ENCODE data around the gene SMIM41. TPM values are rescaled to one million over a fixed set of nuclear protein-coding genes. Genes with fewer than 3 reads are reported as not detected.

SMIM41 gene
- total RNA-seq, 1 experiment from 2014 or later, result not detected

DNA sequence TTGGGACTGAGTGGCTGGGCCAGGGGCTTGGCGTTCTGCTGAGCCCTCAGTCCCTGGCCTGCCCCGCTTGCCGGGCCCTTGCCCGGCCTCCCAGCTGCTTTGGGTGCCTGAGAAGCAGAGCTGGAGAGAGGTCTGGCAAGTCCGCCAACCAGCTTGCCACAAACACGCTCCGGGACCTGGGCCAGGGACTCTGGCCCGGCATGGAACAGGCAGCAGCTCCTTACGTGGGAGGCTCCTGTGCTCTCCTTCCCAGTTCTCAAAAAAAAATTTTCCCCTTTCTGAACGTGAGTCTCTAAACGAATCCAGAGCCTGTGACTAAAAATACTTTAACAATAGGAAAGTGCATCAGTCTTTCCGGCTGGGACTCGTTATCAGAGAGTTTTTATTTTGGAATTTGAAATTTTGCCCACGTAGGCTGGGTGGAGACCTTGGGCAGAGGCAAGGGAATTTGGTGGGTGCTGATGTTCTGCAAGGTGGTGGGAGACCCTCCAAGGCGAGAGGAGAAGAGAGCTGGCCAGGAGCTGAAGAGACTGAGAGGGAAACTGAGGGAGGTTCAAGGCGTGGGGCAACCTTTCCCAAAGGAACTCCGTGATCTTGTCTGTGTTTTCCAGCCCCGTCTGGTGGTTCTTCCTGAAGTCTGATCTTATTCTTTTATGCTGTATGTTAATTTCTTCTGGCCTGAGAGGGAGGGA, 35.1 kb upstream of the SMIM41 start:
- in situ Hi-C loops (cut with HindIII; ENCODE audit: low pct_unique_long_range_greater_than_20kb, low sequenced_read_pairs) (no loop called here), intact Hi-C loops (cut with micrococcal nuclease; ENCODE audit: unreplicated experiment) (no loop called here)
- Histone ChIP-seq H3K36me3 (ENCODE audit: control insufficient read depth, insufficient read depth, low read length) (no peaks in the 10 kb centered on the region), H3K9me3 (ENCODE audit: control insufficient read depth, insufficient read depth, low read depth, low read length) (no peaks in the 10 kb centered on the region), H3K4me3 (ENCODE audit: low read depth in 2 of 2, low read length in 2 of 2) (no peak overlapping the region), H3K27ac (ENCODE audit: low read length) (no peak overlapping the region), H3K4me1 (ENCODE audit: control insufficient read depth, insufficient read depth, low read length) (no peaks in the 10 kb centered on the region), H3K27me3 (ENCODE audit: control insufficient read depth, insufficient read depth, low read length) (no peaks in the 10 kb centered on the region)
- DNase-seq (ENCODE audit: low read depth, low spot score), result no peak
- CTCF ChIA-PET, result interaction anchor here (0.7 to 1.8 kb wide), 5 partner anchors 11 to 78 kb away, joined by 3 to 6 read pairs (median 3); partner anchors contain the start of gene ATG101
- POLR2A ChIA-PET, result interaction anchor here (0.6 kb wide), 1 partner anchor 24 kb away, joined by 10 read pairs; no protein-coding TSS in a partner anchor
- TF ChIP-seq TCF7L2 (IDR thresholded peaks at IDR 0.05; ENCODE audit: low read depth, low read length) (no peak), POLR2AphosphoS5 (IDR thresholded peaks at IDR 0.05; ENCODE audit: low read depth, low read length) (no peak), SIN3A (IDR thresholded peaks at IDR 0.05; ENCODE audit: borderline replicate concordance, insufficient read depth, low read depth, low read length) (no peak)
- TF ChIP-seq, protein P1, sequence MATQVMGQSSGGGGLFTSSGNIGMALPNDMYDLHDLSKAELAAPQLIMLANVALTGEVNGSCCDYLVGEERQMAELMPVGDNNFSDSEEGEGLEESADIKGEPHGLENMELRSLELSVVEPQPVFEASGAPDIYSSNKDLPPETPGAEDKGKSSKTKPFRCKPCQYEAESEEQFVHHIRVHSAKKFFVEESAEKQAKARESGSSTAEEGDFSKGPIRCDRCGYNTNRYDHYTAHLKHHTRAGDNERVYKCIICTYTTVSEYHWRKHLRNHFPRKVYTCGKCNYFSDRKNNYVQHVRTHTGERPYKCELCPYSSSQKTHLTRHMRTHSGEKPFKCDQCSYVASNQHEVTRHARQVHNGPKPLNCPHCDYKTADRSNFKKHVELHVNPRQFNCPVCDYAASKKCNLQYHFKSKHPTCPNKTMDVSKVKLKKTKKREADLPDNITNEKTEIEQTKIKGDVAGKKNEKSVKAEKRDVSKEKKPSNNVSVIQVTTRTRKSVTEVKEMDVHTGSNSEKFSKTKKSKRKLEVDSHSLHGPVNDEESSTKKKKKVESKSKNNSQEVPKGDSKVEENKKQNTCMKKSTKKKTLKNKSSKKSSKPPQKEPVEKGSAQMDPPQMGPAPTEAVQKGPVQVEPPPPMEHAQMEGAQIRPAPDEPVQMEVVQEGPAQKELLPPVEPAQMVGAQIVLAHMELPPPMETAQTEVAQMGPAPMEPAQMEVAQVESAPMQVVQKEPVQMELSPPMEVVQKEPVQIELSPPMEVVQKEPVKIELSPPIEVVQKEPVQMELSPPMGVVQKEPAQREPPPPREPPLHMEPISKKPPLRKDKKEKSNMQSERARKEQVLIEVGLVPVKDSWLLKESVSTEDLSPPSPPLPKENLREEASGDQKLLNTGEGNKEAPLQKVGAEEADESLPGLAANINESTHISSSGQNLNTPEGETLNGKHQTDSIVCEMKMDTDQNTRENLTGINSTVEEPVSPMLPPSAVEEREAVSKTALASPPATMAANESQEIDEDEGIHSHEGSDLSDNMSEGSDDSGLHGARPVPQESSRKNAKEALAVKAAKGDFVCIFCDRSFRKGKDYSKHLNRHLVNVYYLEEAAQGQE (IDR thresholded peaks at IDR 0.05; ENCODE audit: insufficient read depth in 1 of 2, low read depth in 2 of 2, low read length in 1 of 2), result no peak
- TF ChIP-seq, protein P2, sequence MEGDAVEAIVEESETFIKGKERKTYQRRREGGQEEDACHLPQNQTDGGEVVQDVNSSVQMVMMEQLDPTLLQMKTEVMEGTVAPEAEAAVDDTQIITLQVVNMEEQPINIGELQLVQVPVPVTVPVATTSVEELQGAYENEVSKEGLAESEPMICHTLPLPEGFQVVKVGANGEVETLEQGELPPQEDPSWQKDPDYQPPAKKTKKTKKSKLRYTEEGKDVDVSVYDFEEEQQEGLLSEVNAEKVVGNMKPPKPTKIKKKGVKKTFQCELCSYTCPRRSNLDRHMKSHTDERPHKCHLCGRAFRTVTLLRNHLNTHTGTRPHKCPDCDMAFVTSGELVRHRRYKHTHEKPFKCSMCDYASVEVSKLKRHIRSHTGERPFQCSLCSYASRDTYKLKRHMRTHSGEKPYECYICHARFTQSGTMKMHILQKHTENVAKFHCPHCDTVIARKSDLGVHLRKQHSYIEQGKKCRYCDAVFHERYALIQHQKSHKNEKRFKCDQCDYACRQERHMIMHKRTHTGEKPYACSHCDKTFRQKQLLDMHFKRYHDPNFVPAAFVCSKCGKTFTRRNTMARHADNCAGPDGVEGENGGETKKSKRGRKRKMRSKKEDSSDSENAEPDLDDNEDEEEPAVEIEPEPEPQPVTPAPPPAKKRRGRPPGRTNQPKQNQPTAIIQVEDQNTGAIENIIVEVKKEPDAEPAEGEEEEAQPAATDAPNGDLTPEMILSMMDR (IDR thresholded peaks at IDR 0.05), result no peak
- no peak for ATAC-seq
- no TSS peak for BruUV-seq (replicated peaks)

DNA sequence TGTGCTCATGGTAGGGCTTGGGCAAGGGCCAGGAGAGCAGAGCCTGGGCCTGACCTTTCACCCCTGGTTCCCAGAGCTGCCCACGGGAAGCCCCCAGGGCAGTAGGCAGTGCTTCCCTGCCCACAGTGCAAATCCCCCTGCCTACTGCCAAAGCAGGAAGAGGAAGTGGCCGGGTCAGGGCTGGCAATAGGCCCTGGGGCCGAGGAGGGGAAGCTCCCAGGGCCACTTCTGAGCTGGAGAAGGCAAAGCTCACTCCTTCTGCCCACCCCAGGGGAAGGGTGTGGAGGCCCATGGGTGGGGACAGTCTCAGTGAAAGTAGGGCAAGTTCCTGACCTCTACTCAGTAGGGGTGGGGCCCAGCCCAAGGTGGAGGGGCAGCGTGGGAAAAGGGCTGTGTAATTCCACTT, 33.7 kb upstream of the SMIM41 start:
- BruUV-seq (replicated peaks), result no TSS peak
- H3K4me3 ChIP-seq (ENCODE audit: low read depth in 2 of 2, low read length in 2 of 2), result no peak overlapping the region
- peaks cover 4% of the 10 kb centered on the region for H3K4me1 ChIP-seq (ENCODE audit: control insufficient read depth, insufficient read depth, low read length)
- ATAC-seq, result no peak
- H3K36me3 ChIP-seq (ENCODE audit: control insufficient read depth, insufficient read depth, low read length), result no peaks in the 10 kb centered on the region
- intact Hi-C loops (cut with micrococcal nuclease; ENCODE audit: unreplicated experiment), result no loop called here
- no peak for TF ChIP-seq SIN3A (IDR thresholded peaks at IDR 0.05; ENCODE audit: borderline replicate concordance, insufficient read depth, low read depth, low read length)
- TF ChIP-seq, protein P2 (IDR thresholded peaks at IDR 0.05), result no peak
- no peak for TF ChIP-seq POLR2AphosphoS5 (IDR thresholded peaks at IDR 0.05; ENCODE audit: low read depth, low read length)
- TF ChIP-seq TCF7L2 (IDR thresholded peaks at IDR 0.05; ENCODE audit: low read depth, low read length), result no peak
- TF ChIP-seq, protein P1 (IDR thresholded peaks at IDR 0.05; ENCODE audit: insufficient read depth in 1 of 2, low read depth in 2 of 2, low read length in 1 of 2), result no peak
- in situ Hi-C loops (cut with HindIII; ENCODE audit: low pct_unique_long_range_greater_than_20kb, low sequenced_read_pairs), result no loop called here
- POLR2A ChIA-PET, result no interaction called here
- no peaks in the 10 kb centered on the region for H3K9me3 ChIP-seq (ENCODE audit: control insufficient read depth, insufficient read depth, low read depth, low read length)
- no peak for DNase-seq (ENCODE audit: low read depth, low spot score)
- CTCF ChIA-PET, result no interaction called here
- H3K27me3 ChIP-seq (ENCODE audit: control insufficient read depth, insufficient read depth, low read length), result no peaks in the 10 kb centered on the region
- no peak overlapping the region for H3K27ac ChIP-seq (ENCODE audit: low read length)

Measured in Panc1 (cell line).